GM23248 (cell line): ENCODE measurements around the gene TMC5. TPM values are rescaled to one million over a fixed set of nuclear protein-coding genes. Genes with fewer than 3 reads are reported as not detected.

Experiments used
- DNase-seq: peaks from one replicate; pipeline ENCODE4 v3.0.0-alpha.2; 2015
- H2AFZ ChIP-seq: fragments of 200-600 bp; sonication (generic); 2 replicates; pipeline ENCODE4 v1.6.1; 2016; ENCODE audit warnings: antibody characterized with exemption
- H3F3A ChIP-seq: fragments of 200-600 bp; sonication (generic); 2 replicates; pipeline ENCODE4 v1.6.1; 2016; ENCODE audit warnings: mild to moderate bottlenecking, antibody characterized with exemption, mixed run types; ENCODE audit not compliant: insufficient read depth
- H3K27ac ChIP-seq: fragments of 200-600 bp; sonication (generic); 2 replicates; pipeline ENCODE4 v1.5.1; 2016; ENCODE audit warnings: mild to moderate bottlenecking
- H3K27me3 ChIP-seq: fragments of 200-600 bp; sonication (generic); replicated peaks from 2 replicates; pipeline ENCODE4 v1.6.1; 2016; ENCODE audit warnings: mild to moderate bottlenecking; ENCODE audit not compliant: insufficient read depth
- H3K36me3 ChIP-seq: fragments of 200-600 bp; sonication (generic); 2 replicates; pipeline ENCODE4 v1.6.1; 2016; ENCODE audit warnings: low read depth, mild to moderate bottlenecking
- H3K4me1 ChIP-seq: fragments of 200-600 bp; sonication (generic); 2 replicates; pipeline ENCODE4 v1.6.1; 2016; ENCODE audit warnings: mild to moderate bottlenecking; ENCODE audit not compliant: insufficient read depth
- H3K4me2 ChIP-seq: fragments of 200-600 bp; sonication (generic); one replicate; pipeline ENCODE4 v1.6.1; 2016; ENCODE audit warnings: mild to moderate bottlenecking; ENCODE audit not compliant: unreplicated experiment
- H3K4me3 ChIP-seq: fragments of 200-600 bp; sonication (generic); 2 replicates; pipeline ENCODE4 v1.5.1; 2016; ENCODE audit warnings: mild to moderate bottlenecking
- H3K79me2 ChIP-seq: fragments of 200-600 bp; sonication (generic); 2 replicates; pipeline ENCODE4 v1.6.1; 2016; ENCODE audit warnings: mild to moderate bottlenecking; ENCODE audit not compliant: insufficient read depth
- H3K9ac ChIP-seq: fragments of 200-600 bp; sonication (generic); 2 replicates; pipeline ENCODE4 v1.6.1; 2016; ENCODE audit warnings: mild to moderate bottlenecking
- H3K9me2 ChIP-seq: fragments of 200-600 bp; sonication (generic); 2 replicates; pipeline ENCODE4 v1.6.1; 2016; ENCODE audit warnings: mixed run types, mild to moderate bottlenecking, moderate library complexity; ENCODE audit not compliant: insufficient read depth
- H3K9me3 ChIP-seq: fragments of 200-600 bp; sonication (generic); one replicate; pipeline ENCODE4 v1.6.1; 2017; ENCODE audit warnings: low read depth
- H4K20me1 ChIP-seq: fragments of 200-600 bp; sonication (generic); 2 replicates; pipeline ENCODE4 v1.6.0; 2016; ENCODE audit not compliant: insufficient read depth
- EZH2 ChIP-seq: fragments of 200-600 bp; sonication (generic); IDR thresholded peaks from 2 replicates; pipeline ENCODE4 v1.6.1; 2018; ENCODE audit warnings: antibody characterized with exemption, mild to moderate bottlenecking; ENCODE audit not compliant: insufficient read depth, poor library complexity, severe bottlenecking
- EZH2phosphoT487 ChIP-seq: fragments of 200-600 bp; sonication (generic); IDR thresholded peaks from 2 replicates; pipeline ENCODE4 v1.6.1; 2018; ENCODE audit warnings: antibody characterized with exemption, moderate library complexity, mild to moderate bottlenecking, low read depth; ENCODE audit not compliant: insufficient read depth
- WGBS, 2 experiments: methylation state at CpG; one replicate each; pipeline ENCODE4 v1.1.6; 2015 to 2017; ENCODE audit warnings: low lambda C conversion rate in 2 of 2, low coverage in 1 of 2; ENCODE audit errors: missing lambda C conversion rate in 2 of 2; 5-methylcytosine and 5-hydroxymethylcytosine counted together
- in situ Hi-C: fragments of 300-500 bp; cut with MboI; formaldehyde crosslinking; loops from 2 replicates; pipeline ENCODE4 v1.15.0; 2020
- polyA plus RNA-seq: library from polyadenylated mRNA; unstranded; fragments of >200 nt; fragmentation: Nextera tagmentation; extraction: Ambion mirVana; gene quantifications from 2 replicates; pipeline ENCODE4 v1.2.1, GENCODE V29; 2016
- total RNA-seq: library from RNA; depleted of rRNA; stranded (reverse); fragments of >200 nt; shearing (Covaris generic); gene quantifications from 2 replicates; pipeline ENCODE4 v1.2.3, GENCODE V29; 2014

TMC5 gene
- total and polyA plus RNA-seq, 2 experiments from 2014 or later = not detected

GRCh38 chr16:19418200-19418599, 517 bp downstream of the TMC5 start:
- H3K9me2 ChIP-seq = no peaks in the 10 kb centered on the region
- no peak overlapping the region for H3K4me3 ChIP-seq
- H3K79me2 ChIP-seq = no peaks in the 10 kb centered on the region
- no peak overlapping the region for H2AFZ ChIP-seq
- no peaks in the 10 kb centered on the region; the same call in 1 of the 2 replicates for H3K27me3 ChIP-seq
- H3K36me3 ChIP-seq = no peaks in the 10 kb centered on the region
- H3K27ac ChIP-seq = no peak overlapping the region
- WGBS, 2 experiments = 67 to 72% methylated on average over 4 of the region's 4 CpGs
- no peaks in the 10 kb centered on the region for H3K4me1 ChIP-seq
- no peak for DNase-seq
- H3K9ac ChIP-seq = no peak overlapping the region
- TF ChIP-seq EZH2phosphoT487 = no peak
- TF ChIP-seq EZH2 = no peak
- in situ Hi-C loops = no loop called here
- no peak overlapping the region for H3K4me2 ChIP-seq
- no peaks in the 10 kb centered on the region for H3K9me3 ChIP-seq
- H4K20me1 ChIP-seq = no peaks in the 10 kb centered on the region
- H3F3A ChIP-seq = no peaks in the 10 kb centered on the region

- no peaks in the 10 kb centered on the region for H3K4me1 ChIP-seq
- DNase-seq = peak; percentile 32
- no peak overlapping the region for H3K4me3 ChIP-seq
- H3K27ac ChIP-seq = no peak overlapping the region
- H3K9me2 ChIP-seq = no peaks in the 10 kb centered on the region
- no peaks in the 10 kb centered on the region for H4K20me1 ChIP-seq
- TF ChIP-seq EZH2 (no peak), EZH2phosphoT487 (no peak)
- in situ Hi-C loops = no loop called here
- no peak overlapping the region for H3K4me2 ChIP-seq
- H3F3A ChIP-seq = no peaks in the 10 kb centered on the region
- no peak overlapping the region for H2AFZ ChIP-seq
- H3K79me2 ChIP-seq = no peaks in the 10 kb centered on the region
- no peaks in the 10 kb centered on the region for H3K27me3 ChIP-seq
- H3K36me3 ChIP-seq = no peaks in the 10 kb centered on the region
- no peak overlapping the region for H3K9ac ChIP-seq
- H3K9me3 ChIP-seq = no peaks in the 10 kb centered on the region
- WGBS, 2 experiments = 46 to 56% methylated on average over 9 of the region's 9 CpGs
These were observed 2.0 kb downstream of the TMC5 start for GRCh38 chr16:19419698-19420075.

GRCh38 chr16:19424478-19424877, 6.8 kb downstream of the TMC5 start:
- no peaks in the 10 kb centered on the region for H3K9me2 ChIP-seq
- in situ Hi-C loops = no loop called here

GRCh38 chr16:19430345-19430744, 12.7 kb downstream of the TMC5 start:
- TF ChIP-seq EZH2phosphoT487 (no peak), EZH2 (no peak)
- in situ Hi-C loops = no loop called here
- H3K27ac ChIP-seq = no peak overlapping the region

More at GRCh38 chr16:19424478-19424877, 6.8 kb downstream of the TMC5 start:
- Histone ChIP-seq H4K20me1 (no peaks in the 10 kb centered on the region), H3K36me3 (no peaks in the 10 kb centered on the region), H3K9me3 (no peaks in the 10 kb centered on the region), H3K4me2 (no peak overlapping the region), H3K27me3 (no peaks in the 10 kb centered on the region), H3K4me3 (no peak overlapping the region), H3K79me2 (no peaks in the 10 kb centered on the region), H3F3A (no peaks in the 10 kb centered on the region), H3K27ac (no peak overlapping the region), H2AFZ (no peak overlapping the region), H3K9ac (no peak overlapping the region), H3K4me1 (no peaks in the 10 kb centered on the region)
- TF ChIP-seq EZH2phosphoT487 (no peak), EZH2 (no peak)
- 57 to 59% methylated on average over 8 of the region's 8 CpGs for WGBS, 2 experiments
- no peak for DNase-seq

More at GRCh38 chr16:19430345-19430744, 12.7 kb downstream of the TMC5 start:
- DNase-seq = no peak
- Histone ChIP-seq H3K4me1 (no peaks in the 10 kb centered on the region), H3K79me2 (no peaks in the 10 kb centered on the region), H3K27me3 (no peaks in the 10 kb centered on the region), H4K20me1 (no peaks in the 10 kb centered on the region), H3F3A (no peaks in the 10 kb centered on the region), H3K36me3 (no peaks in the 10 kb centered on the region), H3K9me3 (no peaks in the 10 kb centered on the region), H3K9ac (no peak overlapping the region), H3K4me2 (no peak overlapping the region), H2AFZ (no peak overlapping the region), H3K9me2 (no peaks in the 10 kb centered on the region), H3K4me3 (no peak overlapping the region)
- WGBS, 2 experiments = 38 to 48% methylated on average over 3 of the region's 3 CpGs
